Thyroid gland (tissue), 4 donors: ENCODE measurements around the gene EFCAB6. TPM values are rescaled to one million over a fixed set of nuclear protein-coding genes. Genes with fewer than 3 reads are reported as not detected.

Experiments used
- DNase-seq, 2 donors: peaks; one replicate each; pipeline ENCODE4 v3.0.0-alpha.2; 2019
- H3K27ac ChIP-seq, 3 donors: fragments of 200-600 bp; sonication (generic); 1 replicate in 2 of 3; 2 replicates in 1 of 3; pipeline ENCODE4 v1.5.1; 2016 to 2019; ENCODE audit warnings: mild to moderate bottlenecking in 1 of 3, moderate library complexity in 1 of 3
- H3K27me3 ChIP-seq: fragments of 200-600 bp; sonication (generic); one replicate; pipeline ENCODE4 v1.5.1; 2019
- H3K36me3 ChIP-seq, 2 donors: fragments of 200-600 bp; sonication (generic); one replicate each; pipeline ENCODE4 v1.5.1; 2016 to 2019
- H3K4me1 ChIP-seq, 2 donors: fragments of 200-600 bp; sonication (generic); one replicate each; pipeline ENCODE4 v1.5.1; 2017 to 2019
- H3K4me3 ChIP-seq, 3 donors: fragments of 200-600 bp; sonication (generic); replicated peaks in 1 of 3; 1 replicate in 2 of 3; 2 replicates in 1 of 3; pipeline ENCODE4 v1.5.1; 2016; ENCODE audit warnings: mild to moderate bottlenecking in 1 of 3
- H3K9me3 ChIP-seq: fragments of 200-600 bp; sonication (generic); one replicate; pipeline ENCODE4 v1.5.1; 2017
- POLR2A ChIP-seq, 2 donors: fragments of 450-650 bp; IDR thresholded peaks; one replicate each; pipeline ENCODE4 v1.6.1; 2017; ENCODE audit warnings: antibody characterized with exemption in 2 of 2, mild to moderate bottlenecking in 2 of 2, moderate library complexity in 1 of 2
- WGBS, 2 donors: methylation state at CpG; one replicate each; pipeline ENCODE4 v1.1.5; 2017; 5-methylcytosine and 5-hydroxymethylcytosine counted together
- intact Hi-C: fragments of 100-400 bp; cut with DNase I; formaldehyde crosslinking; loops from one replicate; pipeline ENCODE4 v1.15.1; 2023
- total RNA-seq, 4 donors: library from RNA; depleted of rRNA; stranded (reverse); fragments of >200 nt; gene quantifications; one replicate each; pipeline ENCODE4 v1.2.3, GENCODE V29; 2016
- TF ChIP-seq, protein P1 (sequence below), 6 experiments: fragments of 200-600 bp in 3 of 6; fragments of 450-650 bp in 3 of 6; sonication (generic) in 3 of 6; IDR thresholded peaks; one replicate each; pipeline ENCODE4 v1.5.1; 2016 to 2019; ENCODE audit warnings: antibody characterized with exemption in 6 of 6, mild to moderate bottlenecking in 2 of 6, inconsistent platforms in 1 of 6, moderate library complexity in 1 of 6

EFCAB6 gene
- total RNA-seq, 4 donors from 2014 or later: 10.9 to 26.1 (median 14.1) TPM

DNA sequence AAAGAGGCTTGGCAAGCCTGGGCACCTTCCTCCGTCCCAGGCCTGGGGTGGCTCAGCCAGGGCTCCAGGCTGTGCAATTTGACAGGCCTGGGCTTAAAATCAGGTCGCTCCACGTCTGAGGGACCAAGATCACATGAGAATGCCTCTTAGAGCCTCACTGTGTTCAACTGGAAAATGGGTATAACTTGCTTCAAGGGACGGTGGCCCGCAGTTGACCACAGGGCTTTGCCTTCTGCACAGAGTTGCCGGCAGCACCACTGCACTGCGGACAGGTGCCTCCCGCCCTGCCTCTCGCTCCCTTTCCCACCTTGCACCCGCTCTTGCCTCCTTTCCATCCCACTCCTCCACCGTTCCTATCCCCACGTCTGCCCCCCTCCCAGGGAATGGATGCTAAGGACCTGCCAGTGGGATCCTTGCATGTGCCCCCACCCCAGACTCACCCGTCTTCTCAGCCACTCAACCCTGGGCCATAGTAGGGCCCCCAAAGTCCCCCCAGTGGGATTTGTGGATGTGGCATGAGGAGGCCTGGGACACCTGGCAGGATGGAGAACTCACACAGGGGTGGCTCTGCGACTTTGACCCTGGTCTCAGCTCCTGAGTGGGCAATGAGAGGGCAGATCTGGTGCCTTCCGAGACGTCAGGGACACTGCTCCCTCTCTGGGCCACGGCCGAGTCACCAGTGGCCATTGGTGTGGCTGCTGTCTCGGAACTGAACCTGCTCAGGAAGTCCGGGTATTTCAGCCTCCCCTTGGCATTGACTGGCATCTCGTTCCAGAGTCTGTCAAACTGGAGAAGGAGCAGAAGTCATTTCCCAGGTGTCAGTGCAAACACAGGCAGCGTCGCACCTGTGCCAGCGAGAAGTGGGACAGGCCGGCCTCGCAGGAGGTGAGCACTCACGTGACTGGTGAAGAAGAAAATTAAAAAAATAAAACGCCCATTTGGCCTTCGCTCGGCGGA, 272.3 kb downstream of the EFCAB6 start:
- H3K36me3 ChIP-seq: no peaks in the 10 kb centered on the region
- no peaks in the 10 kb centered on the region for H3K9me3 ChIP-seq
- H3K27ac ChIP-seq: no peak overlapping the region
- intact Hi-C loops: no loop called here
- TF ChIP-seq POLR2A (IDR thresholded peaks at IDR 0.05): no peak
- TF ChIP-seq, protein P1, sequence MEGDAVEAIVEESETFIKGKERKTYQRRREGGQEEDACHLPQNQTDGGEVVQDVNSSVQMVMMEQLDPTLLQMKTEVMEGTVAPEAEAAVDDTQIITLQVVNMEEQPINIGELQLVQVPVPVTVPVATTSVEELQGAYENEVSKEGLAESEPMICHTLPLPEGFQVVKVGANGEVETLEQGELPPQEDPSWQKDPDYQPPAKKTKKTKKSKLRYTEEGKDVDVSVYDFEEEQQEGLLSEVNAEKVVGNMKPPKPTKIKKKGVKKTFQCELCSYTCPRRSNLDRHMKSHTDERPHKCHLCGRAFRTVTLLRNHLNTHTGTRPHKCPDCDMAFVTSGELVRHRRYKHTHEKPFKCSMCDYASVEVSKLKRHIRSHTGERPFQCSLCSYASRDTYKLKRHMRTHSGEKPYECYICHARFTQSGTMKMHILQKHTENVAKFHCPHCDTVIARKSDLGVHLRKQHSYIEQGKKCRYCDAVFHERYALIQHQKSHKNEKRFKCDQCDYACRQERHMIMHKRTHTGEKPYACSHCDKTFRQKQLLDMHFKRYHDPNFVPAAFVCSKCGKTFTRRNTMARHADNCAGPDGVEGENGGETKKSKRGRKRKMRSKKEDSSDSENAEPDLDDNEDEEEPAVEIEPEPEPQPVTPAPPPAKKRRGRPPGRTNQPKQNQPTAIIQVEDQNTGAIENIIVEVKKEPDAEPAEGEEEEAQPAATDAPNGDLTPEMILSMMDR (IDR thresholded peaks at IDR 0.05): no peak
- H3K4me3 ChIP-seq: no peak overlapping the region
- no peak for DNase-seq
- H3K4me1 ChIP-seq: no peaks in the 10 kb centered on the region
- 85% methylated on average over 29 to 31 of the region's 31 CpGs for WGBS, 2 donors
- H3K27me3 ChIP-seq: no peaks in the 10 kb centered on the region

DNA sequence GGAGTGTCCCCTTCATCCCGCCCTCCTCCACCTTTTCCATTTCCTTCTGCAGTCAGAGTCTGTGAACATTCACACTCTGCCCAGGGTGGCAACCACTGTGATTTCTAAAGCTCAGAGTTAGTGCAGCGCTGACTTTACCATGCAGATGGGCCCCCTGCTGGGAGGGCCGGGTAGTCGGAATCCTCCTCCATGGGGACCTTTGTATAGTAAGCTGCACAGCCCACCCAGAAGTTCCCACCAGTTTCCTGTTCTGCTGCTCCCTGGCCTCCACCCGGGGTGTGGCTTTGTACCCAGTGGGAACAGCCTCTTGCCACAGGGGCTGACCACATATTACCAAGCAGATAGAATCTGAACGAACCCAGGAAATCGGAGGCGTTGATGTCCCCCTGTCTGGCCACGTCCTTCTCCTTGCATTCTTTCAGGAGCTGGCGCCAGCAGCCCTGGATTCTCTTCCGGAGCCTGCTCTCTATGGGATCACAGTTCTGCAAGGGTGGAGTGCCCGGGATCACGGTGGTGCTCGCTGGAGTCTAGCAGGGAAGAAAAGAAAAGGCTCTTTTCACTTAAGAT, 275.0 kb downstream of the EFCAB6 start:
- Histone ChIP-seq H3K4me1 (no peaks in the 10 kb centered on the region), H3K36me3 (no peaks in the 10 kb centered on the region), H3K4me3 (no peak overlapping the region), H3K9me3 (no peaks in the 10 kb centered on the region), H3K27ac (no peak overlapping the region), H3K27me3 (no peaks in the 10 kb centered on the region)
- TF ChIP-seq, protein P1 (IDR thresholded peaks at IDR 0.05): no peak
- TF ChIP-seq POLR2A (IDR thresholded peaks at IDR 0.05): no peak
- 91 to 94% methylated on average over 14 of the region's 14 CpGs for WGBS, 2 donors
- intact Hi-C loops: no loop called here
- no peak for DNase-seq

DNA sequence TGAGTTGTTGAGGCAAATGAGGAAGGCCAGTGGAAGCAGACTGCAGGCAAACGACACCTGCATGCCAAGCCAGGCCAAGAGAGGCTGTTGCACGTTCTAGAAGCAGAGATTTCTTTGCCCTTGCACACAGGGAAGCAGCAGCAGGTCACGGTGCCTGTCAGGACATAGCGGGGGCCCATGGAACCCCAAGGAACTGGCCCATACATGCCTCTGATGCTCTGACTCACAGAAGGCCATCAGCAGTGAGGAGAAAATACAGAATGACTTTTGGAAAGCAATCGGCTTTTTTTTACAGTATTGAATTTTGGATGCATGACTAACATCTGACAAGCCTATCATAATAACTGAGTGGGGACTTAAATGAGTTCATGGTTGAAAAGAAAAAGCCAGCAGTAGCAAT, 276.4 kb downstream of the EFCAB6 start:
- TF ChIP-seq, protein P1 (IDR thresholded peaks at IDR 0.05): no peak
- TF ChIP-seq POLR2A (IDR thresholded peaks at IDR 0.05): no peak
- H3K9me3 ChIP-seq: no peaks in the 10 kb centered on the region
- H3K4me3 ChIP-seq: no peak overlapping the region
- H3K4me1 ChIP-seq: no peaks in the 10 kb centered on the region
- H3K36me3 ChIP-seq: no peaks in the 10 kb centered on the region
- H3K27me3 ChIP-seq: no peaks in the 10 kb centered on the region
- DNase-seq: no peak
- intact Hi-C loops: no loop called here
- no peak overlapping the region for H3K27ac ChIP-seq
- 77 to 82% methylated on average over 5 of the region's 5 CpGs for WGBS, 2 donors

DNA sequence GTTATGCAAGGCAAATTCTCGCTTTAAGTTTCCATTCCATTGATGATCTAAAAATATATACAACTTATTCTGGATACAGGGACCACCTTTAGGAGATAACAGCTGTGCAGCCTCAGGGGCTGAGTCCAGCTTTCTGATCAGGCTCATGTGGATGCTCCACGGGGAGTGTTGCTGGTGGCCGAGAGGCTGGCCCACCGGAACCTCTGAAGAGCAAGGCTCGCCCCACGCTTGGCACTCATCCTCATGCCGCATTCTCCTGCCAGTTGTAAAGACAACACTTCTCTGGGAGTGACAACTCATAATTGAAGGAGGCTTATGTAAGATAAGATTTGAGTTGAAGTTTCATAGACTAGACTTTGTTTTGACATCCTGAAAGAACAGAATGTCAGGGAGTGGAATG, 276.8 kb downstream of the EFCAB6 start:
- no peak for DNase-seq
- TF ChIP-seq, protein P1 (IDR thresholded peaks at IDR 0.05): no peak
- TF ChIP-seq POLR2A (IDR thresholded peaks at IDR 0.05): no peak
- WGBS, 2 donors: 96 to 97% methylated on average over 5 to 7 of the region's 7 CpGs
- Histone ChIP-seq H3K27ac (no peak overlapping the region), H3K9me3 (no peaks in the 10 kb centered on the region), H3K27me3 (no peaks in the 10 kb centered on the region), H3K36me3 (no peaks in the 10 kb centered on the region), H3K4me1 (no peaks in the 10 kb centered on the region), H3K4me3 (no peak overlapping the region)
- intact Hi-C loops: no loop called here

DNA sequence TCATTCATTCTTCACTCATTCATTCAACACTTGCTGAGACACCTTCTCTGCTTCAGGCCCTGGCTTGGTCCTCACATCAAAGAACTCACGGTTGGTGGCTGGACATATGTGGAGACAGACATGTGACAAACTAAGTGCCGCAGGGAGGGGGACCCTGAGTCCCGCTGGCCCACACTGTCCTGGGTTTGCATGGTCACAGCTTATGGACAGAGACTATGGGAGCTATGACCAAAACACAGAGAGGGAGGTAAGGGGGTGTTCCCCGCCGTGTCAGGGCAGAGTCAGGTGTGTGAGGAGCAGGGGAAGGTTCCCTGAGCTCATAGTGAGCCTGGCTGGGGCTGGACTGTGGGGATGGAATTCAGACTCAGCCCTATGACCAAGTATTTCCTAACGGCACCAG, 277.2 kb downstream of the EFCAB6 start:
- Histone ChIP-seq H3K27ac (no peak overlapping the region), H3K27me3 (no peaks in the 10 kb centered on the region), H3K9me3 (no peaks in the 10 kb centered on the region), H3K4me3 (no peak overlapping the region), H3K36me3 (no peaks in the 10 kb centered on the region), H3K4me1 (no peaks in the 10 kb centered on the region)
- TF ChIP-seq POLR2A (IDR thresholded peaks at IDR 0.05): no peak
- TF ChIP-seq, protein P1 (IDR thresholded peaks at IDR 0.05): no peak
- WGBS, 2 donors: 66 to 83% methylated on average over 3 to 6 of the region's 6 CpGs
- no peak for DNase-seq
- intact Hi-C loops: no loop called here
